Body of pancreas (tissue), 4 donors: ENCODE data around the gene MPND.

Experiments used
- CTCF ChIP-seq, 7 experiments: fragments of 450-650 bp in 4 of 7; fragments of 200-600 bp in 3 of 7; sonication (generic) in 3 of 7; IDR thresholded peaks; one replicate each; pipeline ENCODE4 v1.5.1; 2016 to 2019; ENCODE audit warnings: antibody characterized with exemption in 7 of 7
- POLR2A ChIP-seq, 3 donors: fragments of 450-650 bp; IDR thresholded peaks; one replicate each; pipeline ENCODE4 v1.6.1; 2016; ENCODE audit warnings: antibody characterized with exemption in 3 of 3, mild to moderate bottlenecking in 2 of 3

- TF ChIP-seq CTCF (IDR thresholded peaks at IDR 0.05): no peak
- peak in 1 of 3 donors; percentile 16 for TF ChIP-seq POLR2A (IDR thresholded peaks at IDR 0.05)
Measured at GRCh38 chr19:4399812-4400134, 56.4 kb downstream of the MPND start.
